NK-92 treated with Interleukin-12 subunit alpha and Interleukin-12 subunit beta, amount 100 ng/mL, for 24 hours (cell line): ENCODE results near the gene RITA1.
"Not testable (repeated sequence)": the region's sequence is repeated elsewhere in the genome, so short reads cannot be mapped to it uniquely, and the experiment has no call there.

Experiments used
- DNase-seq: peaks from one replicate; lab custom pipeline; 2025; lab: John Stamatoyannopoulos, UW

RITA1 gene

GRCh38 chr12:113204804-113205203 is 19.3 kb downstream of the RITA1 start:
- no peak for DNase-seq

GRCh38 chr12:113206802-113207201 is 21.3 kb downstream of the RITA1 start:
- DNase-seq, result not testable (repeated sequence)

- no peak for DNase-seq
These were observed 22.1 kb downstream of the RITA1 start for GRCh38 chr12:113207613-113208040.

GRCh38 chr12:113208041-113208934 is 22.8 kb downstream of the RITA1 start:
- peak; percentile 75 for DNase-seq

GRCh38 chr12:113211160-113211559 is 25.6 kb downstream of the RITA1 start:
- DNase-seq, result no peak

GRCh38 chr12:113214895-113215400 is 29.4 kb downstream of the RITA1 start:
- DNase-seq, result peak; percentile 15

GRCh38 chr12:113216027-113216426 is 30.5 kb downstream of the RITA1 start:
- DNase-seq, result no peak

- DNase-seq, result no peak
These were observed 35.2 kb downstream of the RITA1 start for GRCh38 chr12:113220593-113221180.

- peak; percentile 96 for DNase-seq
These were observed 35.9 kb downstream of the RITA1 start, which contains the start of gene TPCN1 for GRCh38 chr12:113221181-113221996. Gene TPCN1, plus strand, starts transcription at chr12:113221464. Its CDS starts 5,389 bp downstream, at chr12:113226853.

- no peak for DNase-seq
These were observed 36.6 kb downstream of the RITA1 start for GRCh38 chr12:113221997-113222729.

- no peak for DNase-seq
These were observed 37.4 kb downstream of the RITA1 start for GRCh38 chr12:113222730-113223531.

GRCh38 chr12:113224955-113225354 is 39.4 kb downstream of the RITA1 start:
- no peak for DNase-seq

GRCh38 chr12:113226696-113227568 is 41.4 kb downstream of the RITA1 start:
- no peak for DNase-seq

- DNase-seq, result no peak
These were observed 42.3 kb downstream of the RITA1 start for GRCh38 chr12:113227686-113228391.

- DNase-seq, result no peak
These were observed 43.0 kb downstream of the RITA1 start for GRCh38 chr12:113228394-113229028.

- no peak for DNase-seq
These were observed 45.1 kb downstream of the RITA1 start for GRCh38 chr12:113230315-113231234.
